ENCODE data around the gene KIAA0513.

KIAA0513 gene

DNA sequence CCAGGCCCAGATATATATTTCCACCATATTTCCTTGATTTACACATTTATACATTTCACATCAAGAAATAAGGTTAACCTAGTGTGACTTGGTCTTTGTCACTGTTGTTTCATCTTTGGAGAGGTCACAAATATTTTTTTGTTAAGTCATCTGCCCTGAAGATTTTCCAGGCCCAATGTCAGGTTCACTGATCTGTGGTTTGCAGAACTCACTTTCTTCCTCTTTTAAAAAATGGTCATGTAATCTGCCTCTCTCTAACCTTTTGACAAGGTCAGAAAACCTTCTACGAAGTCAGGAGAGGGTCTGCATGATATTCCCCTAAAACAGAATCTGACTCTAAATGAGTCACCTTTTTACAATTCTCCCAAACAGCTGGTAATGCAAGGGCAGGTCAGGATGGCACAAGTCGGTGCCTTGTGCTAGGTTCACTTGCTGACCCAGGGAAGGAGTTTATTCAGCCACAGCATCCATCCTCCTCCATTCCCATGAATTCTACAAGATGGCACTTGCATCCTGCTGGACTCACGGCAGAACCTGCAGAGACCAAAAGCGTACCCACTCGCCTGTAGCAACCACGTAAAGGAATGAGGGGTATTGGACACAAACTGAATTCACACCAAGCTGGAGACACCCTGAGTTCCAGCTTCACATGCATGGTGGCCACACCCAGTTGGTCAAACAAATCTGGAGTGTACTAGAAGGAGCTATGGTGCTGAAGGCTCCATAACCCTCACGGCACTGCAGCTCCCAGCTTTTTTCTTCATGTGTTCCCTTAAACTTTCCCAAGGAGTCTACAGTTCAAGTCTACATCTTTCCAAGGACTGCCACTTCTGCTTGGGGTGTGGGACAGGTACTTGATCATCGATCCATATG, 1.6 kb upstream of the KIAA0513 start:
- TF ChIP-seq, protein P1, sequence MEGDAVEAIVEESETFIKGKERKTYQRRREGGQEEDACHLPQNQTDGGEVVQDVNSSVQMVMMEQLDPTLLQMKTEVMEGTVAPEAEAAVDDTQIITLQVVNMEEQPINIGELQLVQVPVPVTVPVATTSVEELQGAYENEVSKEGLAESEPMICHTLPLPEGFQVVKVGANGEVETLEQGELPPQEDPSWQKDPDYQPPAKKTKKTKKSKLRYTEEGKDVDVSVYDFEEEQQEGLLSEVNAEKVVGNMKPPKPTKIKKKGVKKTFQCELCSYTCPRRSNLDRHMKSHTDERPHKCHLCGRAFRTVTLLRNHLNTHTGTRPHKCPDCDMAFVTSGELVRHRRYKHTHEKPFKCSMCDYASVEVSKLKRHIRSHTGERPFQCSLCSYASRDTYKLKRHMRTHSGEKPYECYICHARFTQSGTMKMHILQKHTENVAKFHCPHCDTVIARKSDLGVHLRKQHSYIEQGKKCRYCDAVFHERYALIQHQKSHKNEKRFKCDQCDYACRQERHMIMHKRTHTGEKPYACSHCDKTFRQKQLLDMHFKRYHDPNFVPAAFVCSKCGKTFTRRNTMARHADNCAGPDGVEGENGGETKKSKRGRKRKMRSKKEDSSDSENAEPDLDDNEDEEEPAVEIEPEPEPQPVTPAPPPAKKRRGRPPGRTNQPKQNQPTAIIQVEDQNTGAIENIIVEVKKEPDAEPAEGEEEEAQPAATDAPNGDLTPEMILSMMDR (conservative IDR thresholded peaks at IDR 0.05) = no peak
- TF ChIP-seq ZFX (IDR thresholded peaks at IDR 0.05) = no peak

DNA sequence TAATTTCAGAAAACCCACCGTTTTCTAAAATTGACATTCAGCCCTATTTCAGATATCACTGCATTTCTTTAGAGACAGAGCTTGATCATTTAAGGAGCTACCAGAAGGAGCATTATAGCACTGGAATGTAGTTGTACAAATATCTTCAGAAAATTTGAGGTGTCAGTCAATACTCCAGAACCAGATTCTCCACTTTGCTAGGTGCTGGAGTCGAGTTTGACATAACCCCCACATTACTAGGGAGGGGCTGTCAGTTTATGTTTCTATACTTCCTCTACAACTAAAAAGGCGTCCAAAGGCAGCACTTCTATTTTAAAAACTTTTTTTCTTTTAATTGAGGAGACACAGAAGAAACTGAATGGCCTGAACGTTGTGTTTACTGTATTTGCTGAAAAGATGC, 892 bp upstream of the KIAA0513 start:
- H3K27ac ChIP-seq = no peak overlapping the region

More for the DNA sequence above, 1.6 kb upstream of the KIAA0513 start:
- H3K27ac ChIP-seq = no peak overlapping the region

DNA sequence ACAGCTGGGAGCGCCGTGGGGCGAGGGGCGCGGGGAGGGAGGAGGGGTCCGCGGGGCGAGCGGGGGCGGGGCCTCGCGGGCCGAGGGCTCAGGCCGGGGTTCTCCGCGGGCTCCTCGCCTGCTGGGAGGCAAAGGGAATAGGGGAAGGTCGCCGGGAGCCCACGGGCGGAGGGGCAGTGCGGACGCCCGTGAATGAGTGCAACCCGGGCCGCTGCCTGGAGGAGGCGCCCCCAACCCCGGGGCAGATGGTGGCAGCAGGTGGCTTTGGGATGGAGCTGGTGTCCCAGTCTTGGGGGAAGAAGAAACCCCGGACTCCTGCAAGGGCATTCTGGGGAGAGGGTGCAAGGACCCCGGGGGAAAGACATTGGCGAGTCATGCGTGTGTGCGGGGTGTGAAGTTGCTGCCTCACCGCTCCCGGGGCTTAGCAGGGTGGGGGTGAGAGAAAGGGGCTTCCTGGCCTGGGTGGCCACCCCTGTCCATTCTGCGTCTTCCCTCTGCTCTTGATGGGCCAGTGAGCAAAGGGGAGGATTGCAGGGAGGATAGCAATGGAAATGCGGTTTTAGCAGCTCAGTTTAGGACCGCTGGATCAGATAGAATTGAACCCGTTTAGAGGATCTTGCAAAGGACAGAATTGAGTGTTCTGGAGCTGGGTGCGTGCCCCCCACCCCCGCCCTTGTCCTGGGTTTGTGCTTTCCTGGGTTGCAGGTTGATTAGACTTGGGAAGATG, 526 bp downstream of the KIAA0513 start:
- peak overlapping the region; percentile 75 for H3K27ac ChIP-seq
- no peak for TF ChIP-seq ZFX (IDR thresholded peaks at IDR 0.05)
- TF ChIP-seq, protein P1 (conservative IDR thresholded peaks at IDR 0.05) = no peak; the same call in 1 of the 2 replicates

More for the DNA sequence above, 892 bp upstream of the KIAA0513 start:
- TF ChIP-seq, protein P1 (conservative IDR thresholded peaks at IDR 0.05) = no peak
- TF ChIP-seq ZFX (IDR thresholded peaks at IDR 0.05) = no peak

DNA sequence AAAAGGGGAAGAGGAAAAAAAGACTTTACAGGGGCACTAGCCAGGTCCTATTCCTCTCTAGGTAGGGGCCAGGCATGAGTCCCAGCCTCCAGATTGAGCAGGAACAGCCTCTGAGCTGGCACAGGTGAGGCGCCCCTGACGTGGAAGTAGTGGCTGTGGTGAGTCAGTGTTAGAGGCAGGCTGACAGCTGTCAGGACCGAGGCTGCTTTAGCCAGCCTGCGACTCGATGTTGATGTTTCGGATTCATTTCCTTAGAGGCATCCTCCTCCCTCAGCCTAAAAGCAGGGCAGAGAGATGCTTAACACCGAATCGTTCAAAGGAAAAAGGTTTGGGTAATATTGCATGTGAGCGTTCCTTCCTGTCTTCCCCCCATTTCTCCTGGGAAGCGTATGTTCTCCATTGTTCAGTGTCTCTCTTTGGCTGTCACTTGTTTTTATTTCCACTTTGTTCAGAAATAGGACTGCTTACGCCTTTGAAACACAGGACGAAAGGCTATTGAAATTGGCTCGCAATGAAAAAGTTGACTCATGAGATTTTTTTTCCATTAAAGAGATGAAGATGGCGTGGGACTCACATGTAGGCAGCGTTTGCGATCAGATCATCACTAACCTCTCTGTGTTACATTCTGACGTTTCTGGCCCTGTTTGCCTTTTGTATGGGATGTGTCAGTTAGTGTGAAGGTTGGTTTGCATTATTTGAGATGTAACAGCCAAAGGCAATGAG, 1.3 kb downstream of the KIAA0513 start:
- no peak for TF ChIP-seq ZFX (IDR thresholded peaks at IDR 0.05)
- TF ChIP-seq, protein P1 (conservative IDR thresholded peaks at IDR 0.05) = no peak
- H3K27ac ChIP-seq = no peak overlapping the region; the same call in 1 of the 2 replicates

DNA sequence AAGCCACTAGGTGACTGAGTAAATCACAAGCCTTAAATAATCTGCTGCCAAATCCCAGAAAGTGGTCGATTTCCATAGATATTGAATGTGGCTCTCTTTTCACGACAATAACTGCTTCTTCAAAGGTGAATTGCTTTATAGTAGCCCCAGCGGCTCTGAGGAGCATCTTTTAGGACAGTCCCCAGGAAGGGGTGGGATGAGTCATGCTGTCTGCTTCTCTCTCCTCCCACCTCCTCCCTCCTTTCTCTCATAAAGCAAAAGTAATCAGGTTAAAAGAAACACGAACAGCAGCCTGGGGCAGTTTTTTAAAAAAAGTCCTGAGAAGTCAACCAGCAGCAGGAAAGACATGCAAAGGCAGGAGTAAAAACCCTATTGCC, 1.8 kb downstream of the KIAA0513 start:
- no peak for TF ChIP-seq ZFX (IDR thresholded peaks at IDR 0.05)
- TF ChIP-seq, protein P1 (conservative IDR thresholded peaks at IDR 0.05) = no peak
- H3K27ac ChIP-seq = no peak overlapping the region

DNA sequence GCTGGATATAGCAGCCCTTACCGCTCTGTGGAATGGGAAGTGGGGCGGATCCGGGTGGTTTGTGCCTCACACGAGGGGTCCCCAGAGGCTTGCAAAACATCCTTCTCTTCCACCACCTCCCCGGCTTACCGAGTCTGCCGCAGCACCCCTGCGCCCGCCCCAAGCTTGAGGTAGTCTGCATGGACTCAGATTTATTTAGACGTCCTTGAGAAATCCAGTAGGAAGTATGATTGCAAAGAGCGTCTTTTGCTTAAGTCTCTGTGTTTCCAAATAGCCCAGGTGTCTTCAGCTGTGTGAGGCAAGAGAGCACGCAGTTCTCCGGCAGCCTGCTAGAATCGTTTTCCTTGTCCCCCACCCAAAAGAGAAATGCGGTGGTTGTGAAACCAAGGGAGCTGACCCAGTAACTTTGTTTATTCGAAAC, 2.4 kb downstream of the KIAA0513 start:
- TF ChIP-seq, protein P1 (conservative IDR thresholded peaks at IDR 0.05) = no peak
- TF ChIP-seq ZFX (IDR thresholded peaks at IDR 0.05) = no peak
- no peak overlapping the region for H3K27ac ChIP-seq
